Stimulated activated CD8-positive, alpha-beta memory T cell treated with anti-CD3 and anti-CD28 coated beads, Interleukin-2, amount 100 ng/mL, for 48 hours (primary cell): ENCODE measurements around the gene PPA1.
"Not testable (repeated sequence)": the region's sequence is repeated elsewhere in the genome, so short reads cannot be mapped to it uniquely, and the experiment has no call there.

Experiments used
- DNase-seq, 2 donors: peaks; one replicate each; pipeline ENCODE4 v3.0.0-alpha.2; 2020; ENCODE audit warnings: low read depth in 2 of 2

Gene PPA1

DNA sequence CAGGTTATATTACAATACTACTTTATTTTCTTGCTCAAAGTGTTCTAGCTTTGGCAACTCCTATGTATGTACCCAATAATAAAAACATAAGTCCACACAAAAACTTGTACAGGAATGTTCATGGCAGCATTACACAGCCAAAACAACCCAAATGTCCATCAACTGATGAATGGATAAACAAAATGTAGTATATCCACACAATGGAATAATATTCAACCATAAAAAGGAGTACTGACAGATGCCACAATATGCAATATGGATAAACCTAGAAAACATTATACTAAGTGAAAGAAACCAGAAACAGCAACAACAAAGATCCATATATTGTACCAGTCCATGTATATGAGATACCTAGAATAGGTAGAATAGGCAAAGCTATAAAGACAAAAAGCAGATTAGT, 21.0 kb downstream of the PPA1 start:
- no peak for DNase-seq

DNA sequence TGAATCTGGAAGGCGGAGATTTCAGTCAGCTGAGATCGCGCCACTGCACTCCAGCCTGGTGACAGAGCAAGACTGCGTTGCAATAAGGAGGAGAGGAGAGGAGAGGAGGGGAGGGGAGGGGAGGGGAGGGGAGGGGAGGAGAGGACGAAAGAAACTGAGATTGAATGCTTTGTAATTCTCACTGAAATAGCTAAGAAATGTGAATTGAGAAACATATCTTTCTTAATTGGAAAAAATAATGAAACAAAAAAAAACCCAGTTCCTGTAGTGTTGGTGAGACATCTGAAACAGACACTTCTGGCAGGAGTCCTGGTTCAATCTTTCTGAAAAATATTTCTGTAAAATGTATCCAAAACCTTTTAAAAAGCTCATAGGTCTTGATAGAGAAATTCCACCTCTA, 26.5 kb downstream of the PPA1 start:
- DNase-seq = no peak

DNA sequence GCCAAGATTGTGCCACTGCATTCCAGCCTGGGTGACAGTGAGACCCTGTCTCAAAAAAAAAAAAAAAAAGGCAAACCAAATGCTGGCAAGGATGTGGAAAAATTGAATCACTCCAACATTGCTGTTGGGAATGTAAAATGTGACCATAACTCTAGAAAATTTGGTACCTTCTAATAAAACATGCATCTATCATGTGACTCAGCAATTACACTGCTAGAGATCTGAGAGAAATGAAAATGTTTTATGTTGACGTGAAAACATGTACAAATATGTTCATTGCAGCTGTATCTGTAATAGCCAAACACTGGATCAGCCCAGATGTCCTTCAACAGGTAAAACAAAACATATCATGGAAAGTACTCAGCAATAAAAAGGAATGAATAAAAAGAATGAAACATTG, 32.1 kb downstream of the PPA1 start:
- DNase-seq = no peak

GRCh38 chr10:70198696-70199466, 34.3 kb downstream of the PPA1 start:
- no peak for DNase-seq

- DNase-seq = no peak
Measured at GRCh38 chr10:70197235-70197945, 35.8 kb downstream of the PPA1 start.

GRCh38 chr10:70193391-70193844, 39.8 kb downstream of the PPA1 start:
- DNase-seq = no peak

GRCh38 chr10:70192326-70192968, 40.8 kb downstream of the PPA1 start:
- no peak for DNase-seq

DNA sequence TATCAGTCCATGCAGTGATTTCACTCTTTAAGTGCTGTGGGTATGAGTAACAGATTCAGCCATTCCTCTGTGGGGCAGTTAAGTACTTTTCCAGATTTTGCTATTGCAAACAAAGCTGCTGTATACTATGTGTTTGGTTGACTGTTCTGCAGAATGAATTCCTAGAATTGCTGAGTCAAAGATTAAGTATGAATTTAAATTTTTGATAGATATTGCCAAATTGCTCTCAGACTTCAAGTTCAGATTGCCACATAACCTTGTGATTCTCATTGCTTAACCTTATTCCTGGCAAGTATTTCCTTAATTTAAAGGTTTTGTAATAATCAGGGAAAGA, 41.3 kb downstream of the PPA1 start:
- DNase-seq = no peak

DNA sequence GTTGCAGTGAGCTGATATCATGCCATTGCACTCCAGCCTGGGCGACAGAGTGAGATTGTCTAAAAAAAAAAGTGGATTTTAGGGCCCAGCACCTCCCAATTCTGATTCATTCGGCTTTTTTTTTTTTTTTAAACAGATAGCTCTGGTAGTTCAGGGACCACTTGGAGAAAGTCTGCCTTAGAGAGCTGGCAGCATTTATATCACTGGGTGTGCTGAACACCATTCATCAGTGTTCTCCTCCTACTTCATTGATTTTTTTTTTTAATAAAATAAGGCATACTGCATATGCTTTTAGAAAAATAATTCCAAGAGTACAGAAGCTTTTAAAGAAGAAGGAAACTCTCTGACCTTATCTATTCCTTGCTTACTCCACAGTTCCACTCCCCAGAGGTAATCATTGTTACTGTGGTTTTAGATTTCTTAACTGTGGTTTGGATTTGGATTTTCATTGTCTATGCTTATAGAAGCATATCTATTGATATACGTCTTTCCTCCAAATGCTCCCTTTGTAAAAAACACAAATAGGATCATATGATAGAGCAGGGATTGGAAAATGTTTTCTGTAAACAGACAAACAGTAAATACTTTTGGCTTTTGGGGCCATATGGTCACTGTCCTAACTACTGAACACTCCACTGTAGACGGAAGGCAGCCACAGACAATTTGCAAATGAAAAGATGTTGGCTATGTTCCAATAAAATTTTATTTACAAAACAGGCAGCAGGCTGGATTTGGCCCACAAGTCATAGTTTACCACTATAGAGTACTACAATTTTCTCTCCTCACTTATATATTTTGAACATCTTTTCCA, 41.9 kb downstream of the PPA1 start:
- no peak for DNase-seq

DNA sequence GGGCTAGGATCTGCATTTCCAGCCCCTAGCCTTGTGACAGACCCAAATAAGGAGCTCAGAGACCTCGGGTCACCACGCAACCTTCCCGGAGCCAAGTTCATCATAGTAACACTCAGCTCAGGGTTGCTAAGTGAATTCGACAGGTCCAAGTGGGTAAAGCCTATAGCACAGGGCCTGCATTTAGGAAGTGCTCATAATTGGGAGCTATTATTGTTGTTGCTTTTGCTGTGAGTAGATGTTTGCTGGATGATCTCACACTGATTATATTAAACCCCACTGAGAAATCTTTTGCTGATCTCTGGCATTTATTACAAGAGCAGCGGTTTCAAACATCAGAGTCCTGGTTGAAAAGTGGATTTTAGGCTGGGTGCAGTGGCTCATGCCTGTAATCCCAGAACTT, 42.6 kb downstream of the PPA1 start:
- no peak for DNase-seq

DNA sequence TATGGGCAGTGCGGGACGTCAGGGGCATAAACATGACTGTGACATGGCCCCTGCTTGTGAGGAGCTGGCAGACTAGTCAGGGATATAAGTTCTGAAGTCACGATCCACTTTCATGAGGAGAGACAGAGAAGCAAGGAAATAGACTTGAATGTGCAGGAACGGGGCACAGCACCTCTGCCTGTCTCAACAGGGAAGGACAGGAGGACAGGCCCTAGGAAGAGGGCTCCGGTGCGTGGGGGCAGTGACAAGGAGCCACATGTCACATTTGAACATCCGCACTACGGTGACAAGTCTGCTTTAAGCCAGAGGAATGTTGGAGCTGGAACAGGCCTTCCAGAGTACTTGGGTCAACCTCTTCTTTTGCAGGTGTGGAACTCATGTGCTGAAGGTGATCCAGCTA, 43.1 kb downstream of the PPA1 start:
- no peak for DNase-seq

DNA sequence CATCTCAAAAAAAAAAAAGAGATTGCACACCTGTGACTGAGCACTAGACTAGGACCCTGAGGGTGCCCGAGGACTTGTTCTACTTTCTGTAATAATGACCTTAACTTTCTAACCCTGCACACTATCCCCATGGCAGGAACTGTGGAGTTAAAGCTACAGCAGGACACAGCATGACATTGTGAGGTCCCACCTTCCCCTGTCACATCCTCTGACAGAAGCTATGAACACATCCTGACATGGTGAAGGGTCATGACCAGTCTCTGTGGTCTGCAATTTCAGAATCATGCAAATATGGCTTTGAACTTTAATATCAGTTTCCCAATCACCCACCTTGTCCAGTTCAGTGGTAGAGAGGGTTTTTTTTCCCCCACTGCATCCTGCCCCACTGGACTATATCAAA, 44.5 kb downstream of the PPA1 start:
- no peak for DNase-seq

DNA sequence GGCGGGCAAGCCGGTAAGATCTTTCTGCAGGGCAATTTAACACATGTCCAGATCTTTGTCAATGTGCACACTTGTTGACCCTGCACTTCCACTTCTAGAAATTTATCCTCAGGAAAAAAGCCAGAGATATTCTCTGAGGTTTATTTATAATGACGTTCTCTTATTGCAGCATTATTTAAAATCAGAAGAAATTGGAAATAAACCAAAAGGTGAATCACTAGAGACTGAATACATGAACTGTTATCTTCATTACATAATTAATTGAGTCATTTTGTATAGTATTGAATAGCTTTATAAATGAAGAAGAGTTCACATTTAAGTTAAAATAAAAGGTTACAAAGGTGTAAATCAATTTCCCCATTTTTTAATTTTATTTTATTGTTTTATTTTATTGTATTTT, 46.7 kb downstream of the PPA1 start:
- no peak for DNase-seq

DNA sequence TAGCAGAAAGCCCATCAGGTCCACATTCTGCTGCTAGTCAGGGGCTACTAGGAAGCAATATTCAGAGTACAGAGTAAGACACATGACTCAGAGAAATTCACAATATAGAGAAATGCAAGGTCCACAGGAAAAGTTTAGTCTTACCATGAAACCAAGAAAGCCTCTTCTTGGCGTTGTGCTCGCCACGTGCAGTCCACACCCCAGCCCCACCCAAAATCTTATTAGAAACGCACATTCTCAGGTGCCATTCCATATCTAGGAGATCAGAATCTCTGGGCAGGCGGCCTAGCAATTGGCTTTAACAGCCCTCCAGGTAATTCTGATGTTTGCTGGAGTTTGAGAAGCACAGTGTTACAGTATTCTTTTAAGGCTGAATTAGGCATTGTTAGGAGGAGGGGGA, 47.1 kb downstream of the PPA1 start:
- DNase-seq = no peak

- no peak for DNase-seq
Measured at GRCh38 chr10:70183304-70183703, 49.9 kb downstream of the PPA1 start.

DNA sequence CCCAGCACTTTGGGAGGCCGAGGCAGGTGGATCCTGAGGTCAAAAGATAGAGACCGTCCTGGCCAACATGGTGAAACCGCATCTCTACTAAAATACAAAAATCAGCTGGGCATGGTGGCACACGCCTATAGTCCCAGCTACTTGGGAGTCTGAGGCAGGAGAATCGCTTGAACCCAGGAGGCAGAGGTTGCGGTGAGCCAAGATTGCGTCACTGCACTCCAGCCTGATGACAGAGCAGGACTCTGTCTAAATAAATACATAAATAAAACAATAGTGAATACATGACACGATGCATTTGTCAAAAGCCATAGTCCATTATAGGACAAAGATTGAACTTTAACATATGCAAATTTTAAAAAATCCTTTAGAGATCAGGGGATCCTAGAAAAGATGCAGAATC, 54.0 kb downstream of the PPA1 start:
- DNase-seq = not testable (repeated sequence)

DNA sequence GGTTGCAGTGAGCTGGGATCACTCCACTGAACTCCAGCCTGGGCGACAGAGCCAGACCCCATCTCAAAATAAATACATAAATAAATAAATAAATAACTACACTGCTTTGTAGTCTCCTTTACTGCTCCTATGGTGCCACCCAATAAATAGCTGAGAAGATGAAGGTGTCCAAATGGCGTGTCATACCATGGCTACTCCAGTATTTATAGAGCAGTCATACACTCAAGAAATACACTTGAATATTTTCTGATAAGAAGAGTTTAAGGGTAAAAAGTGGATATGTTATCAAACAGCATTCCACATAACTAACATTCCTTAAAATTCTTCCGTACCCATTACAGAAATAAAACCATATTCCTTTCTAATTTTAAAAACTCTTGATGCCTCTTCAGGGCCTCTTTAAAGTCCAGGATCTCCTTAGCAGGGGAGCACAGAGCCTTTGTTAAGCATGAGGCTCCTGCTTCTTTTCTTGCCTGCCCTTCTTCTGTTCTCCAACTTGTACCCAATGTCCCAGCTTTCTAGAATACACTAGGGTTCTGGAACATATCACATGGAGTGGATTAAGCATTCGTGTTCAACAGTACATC, 55.0 kb downstream of the PPA1 start:
- DNase-seq = no peak

DNA sequence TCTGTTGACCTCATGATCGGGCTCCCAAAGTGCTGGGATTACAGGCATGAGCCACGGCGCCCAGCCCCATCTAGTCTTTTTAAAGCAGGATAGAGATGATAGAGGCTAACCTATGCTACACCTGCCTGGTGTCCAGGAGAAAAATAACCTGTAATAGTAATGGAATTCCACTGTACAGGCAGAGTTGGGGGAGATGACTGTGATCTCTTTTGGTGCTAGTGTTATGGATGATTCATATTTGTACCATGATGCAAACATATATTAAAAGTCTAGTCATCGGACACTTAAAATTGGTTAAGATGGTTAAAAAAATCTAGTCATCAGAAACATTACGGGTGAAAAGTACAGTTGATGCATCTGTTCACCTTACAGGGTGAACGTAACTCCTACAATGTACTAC, 56.8 kb downstream of the PPA1 start:
- DNase-seq = no peak

DNA sequence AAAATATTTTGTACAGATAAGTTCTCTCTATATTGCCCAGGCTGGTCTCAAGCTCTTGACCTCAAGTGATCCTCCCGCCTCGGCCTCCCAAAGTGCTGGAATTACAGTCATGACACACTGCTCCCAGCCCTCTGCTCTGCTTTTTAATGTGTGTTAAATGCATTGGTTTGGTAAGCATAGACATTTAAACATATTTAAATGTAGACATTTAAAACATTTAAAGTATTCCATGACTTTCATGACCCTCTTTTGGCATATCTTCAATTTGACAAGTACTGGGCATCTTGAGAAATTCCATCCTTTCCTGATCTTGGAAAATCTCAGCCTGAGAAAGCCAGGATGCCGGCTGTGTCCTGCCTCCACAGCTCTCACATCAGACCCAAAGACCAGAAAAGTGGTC, 57.7 kb downstream of the PPA1 start:
- DNase-seq = no peak

GRCh38 chr10:70174058-70174741, 59.0 kb downstream of the PPA1 start:
- DNase-seq = no peak

- no peak for DNase-seq
Measured at GRCh38 chr10:70169649-70170364, 63.4 kb downstream of the PPA1 start.
